Mucosa of stomach (tissue), 1 donor: ENCODE measurements around the gene FBXL13.
"Not testable (repeated sequence)": the region's sequence is repeated elsewhere in the genome, so short reads cannot be mapped to it uniquely, and the experiment has no call there.

Experiments
- H3K27me3 ChIP-seq: one replicate; pipeline ENCODE4 v1.7.0; 2013; ENCODE audit warnings: mild to moderate bottlenecking, low read length; ENCODE audit not compliant: control insufficient read depth, insufficient read depth
- H3K36me3 ChIP-seq: one replicate; pipeline ENCODE4 v1.7.0; 2013; ENCODE audit warnings: low read length; ENCODE audit not compliant: control insufficient read depth, insufficient read depth
- H3K4me1 ChIP-seq: one replicate; pipeline ENCODE4 v1.7.0; 2013; ENCODE audit warnings: mild to moderate bottlenecking, low read length; ENCODE audit not compliant: control insufficient read depth, insufficient read depth
- H3K4me3 ChIP-seq: one replicate; pipeline ENCODE4 v1.7.0; 2013; ENCODE audit warnings: low read length
- H3K9ac ChIP-seq: one replicate; pipeline ENCODE4 v1.7.0; 2013; ENCODE audit warnings: mild to moderate bottlenecking, low read length, moderate library complexity
- H3K9me3 ChIP-seq: one replicate; pipeline ENCODE4 v1.7.0; 2013; ENCODE audit warnings: mild to moderate bottlenecking, low read length, moderate library complexity; ENCODE audit not compliant: control insufficient read depth
- donor health status: Pancreatic carcinoma.

FBXL13 gene

DNA sequence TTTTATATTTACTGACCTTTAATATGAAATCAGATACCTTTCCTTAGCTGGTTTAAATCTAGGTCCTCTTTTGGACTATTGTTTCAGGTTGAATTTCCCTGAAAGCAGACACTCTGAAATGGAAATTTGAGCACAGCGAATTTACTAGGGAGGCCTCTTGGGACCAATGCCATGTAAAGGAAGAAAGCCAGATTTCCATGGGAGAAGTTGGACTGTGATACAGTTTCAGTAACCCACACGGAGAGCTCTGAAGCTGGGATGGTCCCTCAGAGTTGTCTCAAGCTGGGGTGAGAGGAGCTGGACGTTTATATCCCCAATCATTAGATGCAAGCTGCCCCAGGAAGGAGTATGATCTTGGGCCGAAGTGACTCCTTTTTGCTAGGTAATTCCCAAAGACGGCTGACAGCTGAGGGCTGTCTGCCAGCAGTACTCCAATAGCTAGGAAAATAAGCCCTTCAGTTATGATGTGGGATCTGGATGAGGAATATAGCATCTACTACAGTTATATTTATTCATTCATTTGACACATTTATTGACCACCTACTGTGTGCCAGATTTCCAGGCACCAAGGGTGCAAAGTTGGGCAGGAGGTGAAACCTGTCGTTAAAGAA is 311.2 kb downstream of the FBXL13 start:
- not testable (repeated sequence) for H3K9me3 ChIP-seq, H3K4me3 ChIP-seq, H3K36me3 ChIP-seq, H3K4me1 ChIP-seq, H3K27me3 ChIP-seq, H3K9ac ChIP-seq
